Neural cell (in vitro differentiated cells): ENCODE results near the gene VWA7. TPM values are rescaled to one million over a fixed set of nuclear protein-coding genes. Genes with fewer than 3 reads are reported as not detected.

ENCODE experiments used
- H2AFZ ChIP-seq: fragments of 200-600, 300-800 bp; sonication (generic), shearing (Covaris generic); 2 replicates; pipeline ENCODE4 v1.6.0; 2014; ENCODE audit warnings: low read depth, mild to moderate bottlenecking, antibody characterized with exemption, low read length, moderate library complexity
- H3F3A ChIP-seq: fragments of 200-600 bp; shearing (Covaris generic); 2 replicates; pipeline ENCODE4 v1.6.1; 2016; ENCODE audit warnings: mild to moderate bottlenecking, moderate library complexity, mixed read lengths, antibody characterized with exemption, low read length; ENCODE audit not compliant: insufficient read depth, poor library complexity, severe bottlenecking
- H3K27ac ChIP-seq: fragments of 200-600, 300-800 bp; sonication (generic), shearing (Covaris generic); 2 replicates; pipeline ENCODE4 v1.5.1; 2014; ENCODE audit warnings: mild to moderate bottlenecking, low read length, moderate library complexity
- H3K27me3 ChIP-seq: fragments of 300-800, 200-600 bp; sonication (generic), shearing (Covaris generic); 2 replicates; pipeline ENCODE4 v1.6.0; 2014; ENCODE audit warnings: mild to moderate bottlenecking, low read depth, low read length, moderate library complexity; ENCODE audit not compliant: insufficient read depth
- H3K36me3 ChIP-seq: fragments of 300-800, 200-600 bp; sonication (generic), shearing (Covaris generic); 2 replicates; pipeline ENCODE4 v1.5.1; 2014; ENCODE audit warnings: mild to moderate bottlenecking, antibody characterized with exemption, low read length, moderate library complexity; ENCODE audit not compliant: insufficient read depth
- H3K4me2 ChIP-seq: fragments of 300-800, 200-600 bp; sonication (generic), shearing (Covaris generic); 2 replicates; pipeline ENCODE4 v1.6.0; 2014; ENCODE audit warnings: mild to moderate bottlenecking, low read length
- H3K4me3 ChIP-seq: fragments of 300-800, 200-600 bp; sonication (generic), shearing (Covaris generic); 2 replicates; pipeline ENCODE4 v1.5.1; 2014; ENCODE audit warnings: mild to moderate bottlenecking, low read length, moderate library complexity
- H3K79me2 ChIP-seq: fragments of 200-600 bp; shearing (Covaris generic); replicated peaks from 2 replicates; pipeline ENCODE4 v1.6.0; 2014; ENCODE audit warnings: mild to moderate bottlenecking, low read length, moderate library complexity; ENCODE audit not compliant: insufficient read depth
- H3K9ac ChIP-seq: fragments of 300-800, 200-600 bp; sonication (generic), shearing (Covaris generic); 2 replicates; pipeline ENCODE4 v1.6.1; 2016; ENCODE audit warnings: mild to moderate bottlenecking, low read length, mixed read lengths
- H3K9me2 ChIP-seq: fragments of 200-600 bp; shearing (Covaris generic); 2 replicates; pipeline ENCODE4 v1.6.1; 2016; ENCODE audit warnings: mild to moderate bottlenecking, low read length, mixed read lengths; ENCODE audit not compliant: insufficient read depth
- H3K9me3 ChIP-seq: fragments of 200-600, 300-800 bp; sonication (generic), shearing (Covaris generic); 2 replicates; pipeline ENCODE4 v1.6.1; 2016; ENCODE audit warnings: mild to moderate bottlenecking, mixed run types, low read length, moderate library complexity, mixed read lengths
- H4K20me1 ChIP-seq: fragments of 200-600 bp; shearing (Covaris generic); 2 replicates; pipeline ENCODE4 v1.6.1; 2016; ENCODE audit warnings: mild to moderate bottlenecking, mixed run types; ENCODE audit not compliant: insufficient read depth
- CTCF ChIP-seq: fragments of 450-650 bp; IDR thresholded peaks from 2 replicates; pipeline ENCODE4 v1.5.1; 2014; ENCODE audit warnings: antibody characterized with exemption, mild to moderate bottlenecking, moderate library complexity; ENCODE audit not compliant: poor library complexity, severe bottlenecking
- EP300 ChIP-seq: fragments of 450-650 bp; conservative IDR thresholded peaks from 2 replicates; pipeline ENCODE4 v1.6.1; 2014; ENCODE audit warnings: antibody characterized with exemption, mild to moderate bottlenecking, moderate library complexity; ENCODE audit not compliant: poor library complexity, severe bottlenecking
- EZH2 ChIP-seq: fragments of 200-600, 300-800 bp; shearing (Covaris generic), sonication (generic); IDR thresholded peaks from 2 replicates; pipeline ENCODE4 v1.6.1; 2014; ENCODE audit warnings: antibody characterized with exemption, low read length, borderline replicate concordance, mild to moderate bottlenecking; ENCODE audit not compliant: insufficient read depth, poor library complexity, severe bottlenecking
- MXI1 ChIP-seq: fragments of 450-650 bp; conservative IDR thresholded peaks from 2 replicates; pipeline ENCODE4 v1.6.1; 2014; ENCODE audit warnings: antibody characterized with exemption, mild to moderate bottlenecking; ENCODE audit not compliant: poor library complexity, severe bottlenecking
- POLR2AphosphoS5 ChIP-seq: IDR thresholded peaks from 2 replicates; pipeline ENCODE4 v1.6.1; 2012
- RAD21 ChIP-seq: fragments of 450-650 bp; conservative IDR thresholded peaks from 2 replicates; pipeline ENCODE4 v1.6.1; 2014; ENCODE audit warnings: antibody characterized with exemption, mild to moderate bottlenecking, moderate library complexity
- SMC3 ChIP-seq: fragments of 450-650 bp; conservative IDR thresholded peaks from 2 replicates; pipeline ENCODE4 v1.6.1; 2014; ENCODE audit warnings: antibody characterized with exemption, mild to moderate bottlenecking, moderate library complexity; ENCODE audit not compliant: poor library complexity
- TAF1 ChIP-seq: IDR thresholded peaks from 2 replicates; pipeline ENCODE4 v1.6.1; 2012; ENCODE audit warnings: low read depth
- polyA plus RNA-seq: library from polyadenylated mRNA; depleted of rRNA; stranded (reverse); fragments of >200 nt; gene quantifications from 2 replicates; pipeline ENCODE4 v1.2.3, GENCODE V29; 2014
- TF ChIP-seq, protein P1 (sequence below): IDR thresholded peaks from 2 replicates; pipeline ENCODE4 v1.6.1; 2012; ENCODE audit warnings: borderline replicate concordance

The VWA7 gene
- polyA plus RNA-seq, 1 donor from 2014 or later, result 5.3 TPM

- Histone ChIP-seq H3K4me2 (peak overlapping the region; percentile 92), H3K4me3 (peak overlapping the region; percentile 92), H3K9me3 (no peaks in the 10 kb centered on the region), H3K9ac (no peak overlapping the region), H3K79me2 (peaks cover 24% of the 10 kb centered on the region), H3K36me3 (no peaks in the 10 kb centered on the region), H4K20me1 (no peaks in the 10 kb centered on the region), H3K9me2 (no peaks in the 10 kb centered on the region), H3K27ac (no peak overlapping the region), H3F3A (no peaks in the 10 kb centered on the region), H2AFZ (no peak overlapping the region), H3K27me3 (no peaks in the 10 kb centered on the region)
- no peak for TF ChIP-seq RAD21
- TF ChIP-seq SMC3, result no peak
- no peak for TF ChIP-seq TAF1
- TF ChIP-seq MXI1, result no peak
- no peak for TF ChIP-seq POLR2AphosphoS5
- no peak for TF ChIP-seq EP300
- TF ChIP-seq, protein P1, sequence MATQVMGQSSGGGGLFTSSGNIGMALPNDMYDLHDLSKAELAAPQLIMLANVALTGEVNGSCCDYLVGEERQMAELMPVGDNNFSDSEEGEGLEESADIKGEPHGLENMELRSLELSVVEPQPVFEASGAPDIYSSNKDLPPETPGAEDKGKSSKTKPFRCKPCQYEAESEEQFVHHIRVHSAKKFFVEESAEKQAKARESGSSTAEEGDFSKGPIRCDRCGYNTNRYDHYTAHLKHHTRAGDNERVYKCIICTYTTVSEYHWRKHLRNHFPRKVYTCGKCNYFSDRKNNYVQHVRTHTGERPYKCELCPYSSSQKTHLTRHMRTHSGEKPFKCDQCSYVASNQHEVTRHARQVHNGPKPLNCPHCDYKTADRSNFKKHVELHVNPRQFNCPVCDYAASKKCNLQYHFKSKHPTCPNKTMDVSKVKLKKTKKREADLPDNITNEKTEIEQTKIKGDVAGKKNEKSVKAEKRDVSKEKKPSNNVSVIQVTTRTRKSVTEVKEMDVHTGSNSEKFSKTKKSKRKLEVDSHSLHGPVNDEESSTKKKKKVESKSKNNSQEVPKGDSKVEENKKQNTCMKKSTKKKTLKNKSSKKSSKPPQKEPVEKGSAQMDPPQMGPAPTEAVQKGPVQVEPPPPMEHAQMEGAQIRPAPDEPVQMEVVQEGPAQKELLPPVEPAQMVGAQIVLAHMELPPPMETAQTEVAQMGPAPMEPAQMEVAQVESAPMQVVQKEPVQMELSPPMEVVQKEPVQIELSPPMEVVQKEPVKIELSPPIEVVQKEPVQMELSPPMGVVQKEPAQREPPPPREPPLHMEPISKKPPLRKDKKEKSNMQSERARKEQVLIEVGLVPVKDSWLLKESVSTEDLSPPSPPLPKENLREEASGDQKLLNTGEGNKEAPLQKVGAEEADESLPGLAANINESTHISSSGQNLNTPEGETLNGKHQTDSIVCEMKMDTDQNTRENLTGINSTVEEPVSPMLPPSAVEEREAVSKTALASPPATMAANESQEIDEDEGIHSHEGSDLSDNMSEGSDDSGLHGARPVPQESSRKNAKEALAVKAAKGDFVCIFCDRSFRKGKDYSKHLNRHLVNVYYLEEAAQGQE, result no peak
- TF ChIP-seq CTCF, result no peak
- no peak for TF ChIP-seq EZH2
Observed at GRCh38 chr6:31727717-31728671, 49.1 kb downstream of the VWA7 start.

DNA sequence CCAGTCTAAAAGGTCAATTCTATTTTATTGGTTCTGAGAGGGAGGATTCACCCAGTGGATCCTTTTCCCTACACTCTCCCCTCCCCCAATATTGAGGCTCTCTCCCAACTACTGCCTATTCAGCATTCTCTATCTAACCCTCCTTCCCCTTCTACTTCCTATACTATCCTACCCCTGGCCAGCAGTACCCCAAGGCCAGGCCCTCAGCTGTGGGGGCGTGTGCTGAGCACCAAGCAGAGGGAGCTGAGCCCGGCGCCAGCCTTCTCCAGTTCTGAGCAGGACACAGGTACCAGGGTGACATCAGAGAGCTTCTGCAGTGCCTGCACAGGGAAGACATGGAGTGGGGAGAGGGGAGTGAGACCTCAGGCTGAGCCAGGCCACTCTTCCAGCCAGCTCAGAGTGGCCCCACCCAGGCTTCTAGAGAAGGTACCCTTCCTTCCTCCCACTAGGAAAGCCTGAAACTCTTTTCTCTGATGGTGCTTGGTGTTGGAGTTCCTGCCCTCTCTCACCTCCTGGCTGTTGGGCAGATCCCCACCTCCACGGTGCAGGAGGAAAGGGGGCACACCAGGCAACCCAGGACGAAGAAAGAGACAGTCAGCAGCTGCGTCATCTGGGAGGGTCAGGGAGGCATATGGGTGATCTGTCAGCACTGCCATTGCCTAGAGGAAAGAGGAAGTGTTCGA is 50.0 kb downstream of the VWA7 start:
- TF ChIP-seq CTCF (no peak), RAD21 (no peak), MXI1 (no peak), EP300 (no peak)
- Histone ChIP-seq H3K4me2 (no peak overlapping the region), H3K9me2 (no peaks in the 10 kb centered on the region), H3F3A (no peaks in the 10 kb centered on the region), H3K36me3 (no peaks in the 10 kb centered on the region), H3K27me3 (no peaks in the 10 kb centered on the region), H4K20me1 (no peaks in the 10 kb centered on the region), H3K9ac (no peak overlapping the region), H3K27ac (no peak overlapping the region), H3K4me3 (no peak overlapping the region), H3K9me3 (no peaks in the 10 kb centered on the region), H2AFZ (no peak overlapping the region), H3K79me2 (peaks cover 24% of the 10 kb centered on the region)
